RWPE2 (cell line): ENCODE measurements around the gene GPN2.

ENCODE experiments used
- ATAC-seq: fragments of 200-7000 bp; cut with Tn5 transposase; 3 replicates; pipeline ENCODE4 v1.9.1; 2021; ENCODE audit warnings: low read depth
- DNase-seq: peaks from one replicate; pipeline ENCODE4 v3.0.0-alpha.2; 2020; ENCODE audit warnings: low spot score
- H3K27ac ChIP-seq: fragments of 450-650 bp; 2 replicates; pipeline ENCODE4 v1.5.1; 2017; ENCODE audit warnings: mild to moderate bottlenecking; ENCODE audit not compliant: poor library complexity, severe bottlenecking
- H3K27me3 ChIP-seq: fragments of 250-450 bp; sonication (Bioruptor Pico); 2 replicates; pipeline ENCODE4 v1.5.1; 2021; ENCODE audit warnings: mild to moderate bottlenecking, moderate library complexity; ENCODE audit not compliant: insufficient read depth, poor library complexity, severe bottlenecking
- H3K36me3 ChIP-seq: fragments of 250-450 bp; sonication (Bioruptor Pico); 2 replicates; pipeline ENCODE4 v1.5.1; 2020; ENCODE audit warnings: low read depth, mild to moderate bottlenecking, moderate library complexity
- H3K4me1 ChIP-seq: fragments of 250-450 bp; sonication (Bioruptor Pico); 2 replicates; pipeline ENCODE4 v1.5.1; 2021; ENCODE audit warnings: mild to moderate bottlenecking, moderate library complexity; ENCODE audit not compliant: insufficient read depth, poor library complexity, severe bottlenecking
- H3K4me3 ChIP-seq: fragments of 250-450 bp; sonication (Bioruptor Pico); 2 replicates; pipeline ENCODE4 v1.5.1; 2021; ENCODE audit warnings: mild to moderate bottlenecking, moderate library complexity; ENCODE audit not compliant: severe bottlenecking
- H3K9me3 ChIP-seq: fragments of 250-450 bp; sonication (Bioruptor Pico); 2 replicates; pipeline ENCODE4 v1.5.1; 2021; ENCODE audit warnings: mild to moderate bottlenecking, moderate library complexity; ENCODE audit not compliant: severe bottlenecking
- CTCF ChIP-seq: fragments of 450-650 bp; IDR thresholded peaks from one replicate; pipeline ENCODE4 v1.5.1; 2017; ENCODE audit warnings: mild to moderate bottlenecking, moderate library complexity; ENCODE audit not compliant: poor library complexity, severe bottlenecking

The GPN2 gene

GRCh38 chr1:26856181-26856580 lies 33.9 kb downstream of the GPN2 start:
- TF ChIP-seq CTCF = no peak
- H3K27ac ChIP-seq = peak overlapping the region; percentile 98
- no peak for ATAC-seq

DNA sequence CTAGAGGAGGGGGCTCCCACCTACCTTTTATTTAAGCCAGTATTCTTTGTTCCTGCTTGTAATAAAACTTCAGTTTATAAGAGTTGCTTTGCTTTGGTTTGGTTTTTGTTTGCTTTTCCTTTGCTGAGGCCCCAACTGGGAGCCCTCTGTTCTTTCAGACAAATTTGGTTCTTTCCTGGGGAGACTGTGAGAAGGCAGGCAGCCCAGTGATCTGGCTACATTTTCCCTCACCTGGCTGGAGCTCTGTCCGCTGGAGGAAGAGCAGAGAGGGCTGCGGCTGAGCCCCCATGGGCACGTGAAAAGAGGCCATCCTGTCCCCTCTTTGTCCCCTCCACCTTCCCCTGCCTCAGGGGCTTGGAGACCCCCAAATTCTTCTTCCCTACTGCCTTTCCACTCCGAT lies 34.4 kb downstream of the GPN2 start:
- peak overlapping the region; percentile 98 for H3K27ac ChIP-seq
- peaks cover 47% of the 10 kb centered on the region for H3K4me1 ChIP-seq

More at GRCh38 chr1:26856181-26856580, 33.9 kb downstream of the GPN2 start:
- H3K27me3 ChIP-seq = no peaks in the 10 kb centered on the region
- no peak for DNase-seq
- H3K4me1 ChIP-seq = peaks cover 53% of the 10 kb centered on the region
- no peaks in the 10 kb centered on the region for H3K9me3 ChIP-seq
- H3K36me3 ChIP-seq = peaks cover 23% of the 10 kb centered on the region
- no peak overlapping the region for H3K4me3 ChIP-seq

GRCh38 chr1:26854906-26855305 lies 35.2 kb downstream of the GPN2 start:
- Histone ChIP-seq H3K27me3 (no peaks in the 10 kb centered on the region), H3K36me3 (peaks cover 36% of the 10 kb centered on the region), H3K4me3 (no peak overlapping the region), H3K4me1 (peaks cover 47% of the 10 kb centered on the region), H3K9me3 (no peaks in the 10 kb centered on the region), H3K27ac (peak overlapping the region; percentile 98)
- DNase-seq (peak; percentile 88), ATAC-seq (peak; percentile 49)
- TF ChIP-seq CTCF = no peak

More for the DNA sequence above, 34.4 kb downstream of the GPN2 start:
- Histone ChIP-seq H3K4me3 (no peak overlapping the region), H3K27me3 (no peaks in the 10 kb centered on the region), H3K36me3 (peaks cover 28% of the 10 kb centered on the region), H3K9me3 (no peaks in the 10 kb centered on the region)
- ATAC-seq (no peak), DNase-seq (no peak)
- no peak for TF ChIP-seq CTCF

GRCh38 chr1:26853600-26853999 lies 36.5 kb downstream of the GPN2 start:
- no peak for ATAC-seq
- peak overlapping the region; percentile 98 for H3K27ac ChIP-seq
- TF ChIP-seq CTCF = no peak

GRCh38 chr1:26853156-26853555 lies 36.9 kb downstream of the GPN2 start:
- peak; percentile 92 for DNase-seq
- Histone ChIP-seq H3K9me3 (no peaks in the 10 kb centered on the region), H3K27ac (peak overlapping the region; percentile 98), H3K36me3 (peaks cover 40% of the 10 kb centered on the region), H3K4me1 (peaks cover 45% of the 10 kb centered on the region), H3K27me3 (no peaks in the 10 kb centered on the region), H3K4me3 (no peak overlapping the region)
- TF ChIP-seq CTCF = peak; percentile 95
- peak; percentile 71 for ATAC-seq

More at GRCh38 chr1:26853600-26853999, 36.5 kb downstream of the GPN2 start:
- Histone ChIP-seq H3K4me3 (no peak overlapping the region), H3K36me3 (peaks cover 40% of the 10 kb centered on the region), H3K27me3 (no peaks in the 10 kb centered on the region), H3K4me1 (peaks cover 45% of the 10 kb centered on the region), H3K9me3 (no peaks in the 10 kb centered on the region)
- DNase-seq = no peak
